ENCODE results near the gene MEX3D. TPM values are rescaled to one million over a fixed set of nuclear protein-coding genes. Genes with fewer than 3 reads are reported as not detected.

The MEX3D gene
- total and polyA plus RNA-seq, 2 donors (not counting 1 experiment from before 2014, with no cell fraction given) = 5.3 to 33.0 TPM

DNA sequence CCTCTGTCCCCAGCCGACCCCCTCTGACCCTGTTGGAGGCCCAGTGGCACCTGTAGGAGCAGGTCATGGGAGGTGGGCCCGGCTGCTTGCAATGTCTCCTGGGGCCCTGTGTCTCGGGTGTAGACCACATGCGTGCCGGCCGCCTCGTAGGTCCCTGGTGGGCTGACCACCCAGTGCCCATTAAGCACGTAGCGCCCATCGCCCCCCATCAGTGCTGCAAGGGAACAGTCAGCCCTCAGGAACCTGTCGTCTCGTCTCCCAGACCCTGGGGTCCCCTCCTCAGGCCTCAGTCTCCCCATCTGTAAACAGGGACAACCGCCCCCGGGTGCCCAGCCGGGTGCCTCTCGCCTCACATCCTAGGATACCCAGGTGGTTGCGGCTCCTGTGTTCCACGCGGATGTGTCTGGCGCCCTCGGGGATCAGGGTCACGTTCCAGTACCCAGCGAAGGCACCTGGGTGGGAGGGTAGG, 60.9 kb downstream of the MEX3D start:
- peak overlapping the region; percentile 82 for H3K27ac ChIP-seq (ENCODE audit: insufficient read depth, low read length)
- peaks cover 9% of the 10 kb centered on the region for H3K27me3 ChIP-seq (ENCODE audit: control insufficient read depth, insufficient read depth, low read length)
- H4K20me1 ChIP-seq (ENCODE audit: control insufficient read depth, extremely low read depth, insufficient read depth, low read length) = no peaks in the 10 kb centered on the region
- no peaks in the 10 kb centered on the region for H3K36me3 ChIP-seq (ENCODE audit: control insufficient read depth, insufficient read depth, low read length)
- no peak overlapping the region for H3K9ac ChIP-seq (ENCODE audit: insufficient read depth, low read length)
- H2AFZ ChIP-seq (ENCODE audit: low read length) = no peak overlapping the region
- DNase-seq (ENCODE audit: low read depth in 2 of 2) = no peak
- no peak overlapping the region for H3K4me2 ChIP-seq (ENCODE audit: extremely low read depth, insufficient read depth, low read length)
- H3K4me3 ChIP-seq (replicated peaks in 1 of 4; ENCODE audit: control extremely low read depth in 1 of 4, insufficient read depth in 1 of 4, low read depth in 3 of 4, low read length in 4 of 4) = peak overlapping the region in 2 of 4 experiments; percentile 15 to 30
- no peaks in the 10 kb centered on the region for H3K9me3 ChIP-seq (ENCODE audit: control insufficient read depth, insufficient read depth, low read depth, low read length)
- TF ChIP-seq, protein P1, sequence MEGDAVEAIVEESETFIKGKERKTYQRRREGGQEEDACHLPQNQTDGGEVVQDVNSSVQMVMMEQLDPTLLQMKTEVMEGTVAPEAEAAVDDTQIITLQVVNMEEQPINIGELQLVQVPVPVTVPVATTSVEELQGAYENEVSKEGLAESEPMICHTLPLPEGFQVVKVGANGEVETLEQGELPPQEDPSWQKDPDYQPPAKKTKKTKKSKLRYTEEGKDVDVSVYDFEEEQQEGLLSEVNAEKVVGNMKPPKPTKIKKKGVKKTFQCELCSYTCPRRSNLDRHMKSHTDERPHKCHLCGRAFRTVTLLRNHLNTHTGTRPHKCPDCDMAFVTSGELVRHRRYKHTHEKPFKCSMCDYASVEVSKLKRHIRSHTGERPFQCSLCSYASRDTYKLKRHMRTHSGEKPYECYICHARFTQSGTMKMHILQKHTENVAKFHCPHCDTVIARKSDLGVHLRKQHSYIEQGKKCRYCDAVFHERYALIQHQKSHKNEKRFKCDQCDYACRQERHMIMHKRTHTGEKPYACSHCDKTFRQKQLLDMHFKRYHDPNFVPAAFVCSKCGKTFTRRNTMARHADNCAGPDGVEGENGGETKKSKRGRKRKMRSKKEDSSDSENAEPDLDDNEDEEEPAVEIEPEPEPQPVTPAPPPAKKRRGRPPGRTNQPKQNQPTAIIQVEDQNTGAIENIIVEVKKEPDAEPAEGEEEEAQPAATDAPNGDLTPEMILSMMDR (conservative IDR thresholded peaks at IDR 0.05 in 1 of 2, IDR thresholded peaks at IDR 0.05 in 1 of 2; ENCODE audit: low read depth in 1 of 2, low read length in 2 of 2) = no peak
- no peak for TF ChIP-seq EZH2 (IDR thresholded peaks at IDR 0.05; ENCODE audit: low read length, missing control alignments)
- peaks cover 2% of the 10 kb centered on the region for H3K4me1 ChIP-seq (ENCODE audit: control insufficient read depth, extremely low read depth, insufficient read depth, low read length)
- no peaks in the 10 kb centered on the region for H3K79me2 ChIP-seq (ENCODE audit: control insufficient read depth, insufficient read depth, low read length)

DNA sequence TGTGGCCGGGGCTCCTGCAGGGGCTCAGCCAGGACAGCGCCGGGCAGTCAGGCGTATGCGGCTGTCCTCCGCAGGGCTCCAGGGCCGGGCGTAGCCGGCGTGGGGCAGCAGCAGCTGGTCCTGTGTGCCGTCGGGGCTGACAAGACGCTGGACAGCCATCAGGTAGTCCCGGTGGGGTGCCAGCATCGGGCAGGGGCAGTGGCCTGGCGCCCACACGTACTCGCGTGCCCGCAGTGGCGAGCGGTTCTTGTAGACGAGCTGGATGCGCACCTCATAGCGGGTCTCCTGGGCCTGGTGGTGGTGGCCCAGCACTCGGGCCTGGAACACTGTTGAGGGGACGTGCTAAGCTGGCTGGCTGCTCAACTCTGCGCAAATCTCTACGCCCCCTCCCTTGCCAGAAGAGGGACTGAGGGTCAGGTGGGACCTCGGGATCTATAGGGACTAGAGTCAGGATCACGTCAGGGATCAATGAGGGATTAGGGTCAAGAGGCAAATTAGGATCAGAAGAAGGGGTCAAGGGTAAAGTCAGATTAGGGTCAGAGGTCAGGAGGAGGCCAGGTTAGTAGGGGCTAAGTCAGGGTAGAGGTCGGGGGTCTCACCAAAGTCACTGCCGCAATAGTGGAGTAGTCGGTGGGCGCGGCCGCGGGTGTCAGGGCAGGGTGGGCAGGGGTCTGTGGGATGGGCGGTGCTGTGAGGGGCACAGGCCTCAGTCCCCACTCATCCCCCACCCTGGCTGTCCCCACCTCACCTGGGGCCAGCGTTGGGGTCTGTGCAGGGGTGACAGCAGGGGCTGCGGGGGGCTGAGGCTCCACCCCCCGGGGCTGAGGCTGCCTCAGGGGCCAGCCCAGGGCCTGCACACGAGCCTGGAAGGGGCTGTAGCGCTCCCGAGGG, 61.9 kb downstream of the MEX3D start:
- no peak overlapping the region for H3K4me2 ChIP-seq (ENCODE audit: extremely low read depth, insufficient read depth, low read length)
- no peak overlapping the region for H2AFZ ChIP-seq (ENCODE audit: low read length)
- H4K20me1 ChIP-seq (ENCODE audit: control insufficient read depth, extremely low read depth, insufficient read depth, low read length) = no peaks in the 10 kb centered on the region
- no peaks in the 10 kb centered on the region for H3K9me3 ChIP-seq (ENCODE audit: control insufficient read depth, insufficient read depth, low read depth, low read length)
- DNase-seq (ENCODE audit: low read depth in 2 of 2) = no peak
- H3K4me1 ChIP-seq (ENCODE audit: control insufficient read depth, extremely low read depth, insufficient read depth, low read length) = peaks cover 2% of the 10 kb centered on the region
- no peak overlapping the region for H3K27ac ChIP-seq (ENCODE audit: insufficient read depth, low read length)
- TF ChIP-seq, protein P1 (conservative IDR thresholded peaks at IDR 0.05 in 1 of 2, IDR thresholded peaks at IDR 0.05 in 1 of 2; ENCODE audit: low read depth in 1 of 2, low read length in 2 of 2) = no peak
- TF ChIP-seq EZH2 (IDR thresholded peaks at IDR 0.05; ENCODE audit: low read length, missing control alignments) = no peak
- no peak overlapping the region for H3K9ac ChIP-seq (ENCODE audit: insufficient read depth, low read length)
- no peak overlapping the region for H3K4me3 ChIP-seq (replicated peaks in 1 of 4; ENCODE audit: control extremely low read depth in 1 of 4, insufficient read depth in 1 of 4, low read depth in 3 of 4, low read length in 4 of 4)
- no peaks in the 10 kb centered on the region for H3K36me3 ChIP-seq (ENCODE audit: control insufficient read depth, insufficient read depth, low read length)
- H3K79me2 ChIP-seq (ENCODE audit: control insufficient read depth, insufficient read depth, low read length) = no peaks in the 10 kb centered on the region
- H3K27me3 ChIP-seq (ENCODE audit: control insufficient read depth, insufficient read depth, low read length) = peaks cover 9% of the 10 kb centered on the region

DNA sequence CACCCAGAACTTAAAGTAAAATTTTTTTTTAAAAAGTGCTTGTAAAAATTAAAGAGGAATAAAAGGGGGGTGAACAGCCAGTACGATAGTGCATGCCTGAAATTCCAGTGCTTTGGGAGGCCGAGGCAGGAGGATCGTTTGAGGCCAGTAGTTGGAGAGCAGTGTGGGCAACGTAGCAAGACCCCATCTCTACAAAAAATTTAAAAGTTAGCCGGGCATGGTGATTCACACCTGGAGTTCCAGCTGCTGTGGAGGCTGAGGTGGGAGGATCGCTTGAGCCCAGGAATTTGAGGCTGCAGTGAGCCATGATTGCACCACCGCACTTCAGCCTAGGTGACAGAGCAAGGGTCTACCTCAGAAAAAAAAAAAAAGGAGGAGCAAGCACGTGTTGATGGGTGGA, 63.1 kb downstream of the MEX3D start:
- Histone ChIP-seq H3K9ac (ENCODE audit: insufficient read depth, low read length) (no peak overlapping the region), H3K4me1 (ENCODE audit: control insufficient read depth, extremely low read depth, insufficient read depth, low read length) (peaks cover 2% of the 10 kb centered on the region), H3K36me3 (ENCODE audit: control insufficient read depth, insufficient read depth, low read length) (no peaks in the 10 kb centered on the region), H3K9me3 (ENCODE audit: control insufficient read depth, insufficient read depth, low read depth, low read length) (no peaks in the 10 kb centered on the region), H3K4me3 (replicated peaks in 1 of 4; ENCODE audit: control extremely low read depth in 1 of 4, insufficient read depth in 1 of 4, low read depth in 3 of 4, low read length in 4 of 4) (no peak overlapping the region), H3K27ac (ENCODE audit: insufficient read depth, low read length) (no peak overlapping the region), H4K20me1 (ENCODE audit: control insufficient read depth, extremely low read depth, insufficient read depth, low read length) (no peaks in the 10 kb centered on the region), H3K79me2 (ENCODE audit: control insufficient read depth, insufficient read depth, low read length) (no peaks in the 10 kb centered on the region), H2AFZ (ENCODE audit: low read length) (no peak overlapping the region), H3K27me3 (ENCODE audit: control insufficient read depth, insufficient read depth, low read length) (peaks cover 9% of the 10 kb centered on the region), H3K4me2 (ENCODE audit: extremely low read depth, insufficient read depth, low read length) (no peak overlapping the region)
- DNase-seq (ENCODE audit: low read depth in 2 of 2) = no peak
- TF ChIP-seq, protein P1 (conservative IDR thresholded peaks at IDR 0.05 in 1 of 2, IDR thresholded peaks at IDR 0.05 in 1 of 2; ENCODE audit: low read depth in 1 of 2, low read length in 2 of 2) = no peak
- no peak for TF ChIP-seq EZH2 (IDR thresholded peaks at IDR 0.05; ENCODE audit: low read length, missing control alignments)

All from fibroblast of lung (primary cell).